SH-SY5Y (cell line): ENCODE measurements around the gene SLC45A3.

Experiments used
- GATA2 ChIP-seq: IDR thresholded peaks from 2 replicates; pipeline ENCODE4 v1.6.1; 2011; ENCODE audit warnings: mild to moderate bottlenecking, low read depth, low read length
- GATA3 ChIP-seq: IDR thresholded peaks from 2 replicates; pipeline ENCODE4 v1.6.1; 2011; ENCODE audit warnings: low read depth, mild to moderate bottlenecking, low read length, moderate library complexity

GRCh38 chr1:205709059-205709398 is 28.7 kb upstream of the SLC45A3 start:
- TF ChIP-seq GATA3 (no peak), GATA2 (no peak)
